Measurements from ENCODE around the gene SLC38A7. TPM values are rescaled to one million over a fixed set of nuclear protein-coding genes. Genes with fewer than 3 reads are reported as not detected.
"Not testable (repeated sequence)": the region's sequence is repeated elsewhere in the genome, so short reads cannot be mapped to it uniquely, and the experiment has no call there.

Gene SLC38A7
- total and polyA plus RNA-seq, 12 donors, result 10.3 to 41.3 (median 31.8) TPM

GRCh38 chr16:58670177-58670576 lies 14.4 kb downstream of the SLC38A7 start:
- ATAC-seq (no peak), DNase-seq (no peak)
- H3K36me3 ChIP-seq, result peaks cover 0 to 92% (median 42%) of the 10 kb centered on the region in 9 donors
- no peak overlapping the region for H3K4me3 ChIP-seq
- intact Hi-C loops (cut with DNase I), result no loop called here
- TF ChIP-seq CTCF (IDR thresholded peaks at IDR 0.05), result no peak
- no peak overlapping the region for H3K27ac ChIP-seq
- H3K27me3 ChIP-seq, result no peaks in the 10 kb centered on the region
- H3K9me3 ChIP-seq, result no peaks in the 10 kb centered on the region
- peaks cover 0 to 7% (median 0%) of the 10 kb centered on the region in 9 donors for H3K4me1 ChIP-seq

- H3K27me3 ChIP-seq, result no peaks in the 10 kb centered on the region
- H3K4me1 ChIP-seq, result peaks cover 0 to 8% (median 0%) of the 10 kb centered on the region in 9 donors
- no peak overlapping the region for H3K27ac ChIP-seq
- H3K36me3 ChIP-seq, result peaks cover 0 to 44% (median 21%) of the 10 kb centered on the region in 9 donors
- H3K9me3 ChIP-seq, result no peaks in the 10 kb centered on the region
- WGBS, 2 donors, result 78 to 80% methylated on average over 8 of the region's 8 CpGs
- ATAC-seq (peak in 2 of 8 donors; percentile 5 to 12), DNase-seq (no peak)
- intact Hi-C loops (cut with DNase I), result loop anchor here in 3 of 10 donors (10.0 kb wide), 1 partner anchor 330 kb away; no protein-coding TSS in a partner anchor
- no peak overlapping the region for H3K4me3 ChIP-seq
- TF ChIP-seq CTCF (IDR thresholded peaks at IDR 0.05), result no peak
These were observed 19.4 kb downstream of the SLC38A7 start for GRCh38 chr16:58665200-58665599.

GRCh38 chr16:58661199-58661830 lies 23.3 kb downstream of the SLC38A7 start:
- H3K36me3 ChIP-seq, result peaks cover 0 to 6% (median 0%) of the 10 kb centered on the region in 9 donors
- H3K4me1 ChIP-seq, result peaks cover 0 to 8% (median 0%) of the 10 kb centered on the region in 9 donors
- 29 to 38% methylated on average over 12 of the region's 12 CpGs for WGBS, 2 donors
- intact Hi-C loops (cut with DNase I), result loop anchor here in 5 of 10 donors (2.0 to 10.0 kb wide), 3 partner anchors 149 to 327 kb away; no protein-coding TSS in a partner anchor
- no peak overlapping the region for H3K27ac ChIP-seq
- no peaks in the 10 kb centered on the region for H3K9me3 ChIP-seq
- DNase-seq (peak in 1 of 2 donors; percentile 49), ATAC-seq (peak; percentile 77 to 96 (median 86))
- no peak overlapping the region for H3K4me3 ChIP-seq
- TF ChIP-seq CTCF (IDR thresholded peaks at IDR 0.05), result peak; percentile 13 to 73 (median 58)
- H3K27me3 ChIP-seq, result no peaks in the 10 kb centered on the region

GRCh38 chr16:58659911-58660310 lies 24.7 kb downstream of the SLC38A7 start:
- H3K4me3 ChIP-seq, H3K4me1 ChIP-seq, ATAC-seq, H3K36me3 ChIP-seq, DNase-seq, H3K9me3 ChIP-seq, H3K27me3 ChIP-seq, H3K27ac ChIP-seq: not testable (repeated sequence)
- 88 to 89% methylated on average over 11 of the region's 11 CpGs for WGBS, 2 donors
- intact Hi-C loops (cut with DNase I), result loop anchor here in 6 of 10 donors (2.0 to 10.0 kb wide), 4 partner anchors 147 to 325 kb away; partner anchors contain the start of gene NDRG4 (in 1 of the 6)

- Histone ChIP-seq H3K36me3 (no peaks in the 10 kb centered on the region), H3K4me3 (no peak overlapping the region), H3K27ac (no peak overlapping the region), H3K4me1 (peaks cover 0 to 8% (median 0%) of the 10 kb centered on the region in 9 donors), H3K9me3 (no peaks in the 10 kb centered on the region), H3K27me3 (no peaks in the 10 kb centered on the region)
- 82 to 87% methylated on average over 3 of the region's 3 CpGs for WGBS, 2 donors
- no peak for ATAC-seq
- DNase-seq, result no peak
- TF ChIP-seq CTCF (IDR thresholded peaks at IDR 0.05), result no peak
- intact Hi-C loops (cut with DNase I), result loop anchor here in 1 of 10 donors (10.0 kb wide), 1 partner anchor 154 kb away; the partner anchor contains the start of gene NDRG4
These were observed 25.8 kb downstream of the SLC38A7 start for GRCh38 chr16:58658796-58659211.
